GM12892 (cell line): ENCODE data around the gene BCAR1.
"Not testable (repeated sequence)": the region's sequence is repeated elsewhere in the genome, so short reads cannot be mapped to it uniquely, and the experiment has no call there.

Experiments used
- DNase-seq: peaks from one replicate; pipeline ENCODE4 v3.0.0; 2011; ENCODE audit not compliant: insufficient read length
- FAIRE-seq: peaks from 2 replicates; lab custom pipeline; 2011; peaks lifted over from hg19 to GRCh38; lab: Jason Lieb, UNC
- POLR2A ChIP-seq: IDR thresholded peaks from 2 replicates; pipeline ENCODE4 v1.6.1; 2011; ENCODE audit warnings: low read depth, low read length, control low read depth
- POLR2AphosphoS5 ChIP-seq: IDR thresholded peaks from 2 replicates; pipeline ENCODE4 v1.6.1; 2011; ENCODE audit warnings: low read depth, low read length, control low read depth
- TAF1 ChIP-seq: IDR thresholded peaks from 2 replicates; pipeline ENCODE4 v1.6.1; 2011; ENCODE audit warnings: low read depth, mild to moderate bottlenecking, control low read depth, low read length, borderline replicate concordance

BCAR1 gene

DNA sequence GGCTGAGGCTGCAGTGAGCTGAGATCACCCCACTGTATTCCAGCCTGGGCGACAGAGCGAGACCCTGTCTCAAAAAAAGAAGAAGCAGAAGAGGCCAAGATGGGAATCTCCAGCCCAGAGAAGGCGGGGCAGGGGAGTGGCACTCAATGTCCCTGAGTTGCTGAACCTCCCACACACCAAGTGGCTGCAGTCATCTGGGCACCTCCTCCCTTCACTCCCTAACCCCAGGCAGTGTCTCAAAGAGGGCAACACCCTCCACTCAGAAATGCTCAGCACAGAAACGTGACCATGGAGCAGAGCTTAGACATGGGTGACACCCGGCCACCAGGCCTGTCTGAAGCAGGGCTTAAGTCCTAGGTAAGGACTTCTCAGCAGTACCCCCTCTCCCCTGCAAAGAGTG lies 36.3 kb upstream of the BCAR1 start:
- no peak for DNase-seq
- FAIRE-seq, result no peak

GRCh38 chr16:75286389-75286788 lies 35.0 kb upstream of the BCAR1 start:
- TF ChIP-seq POLR2A (no peak), POLR2AphosphoS5 (no peak), TAF1 (no peak)
- DNase-seq, result no peak
- no peak for FAIRE-seq

More for the DNA sequence above, 36.3 kb upstream of the BCAR1 start:
- no peak for TF ChIP-seq POLR2A
- TF ChIP-seq TAF1, result no peak
- TF ChIP-seq POLR2AphosphoS5, result no peak

DNA sequence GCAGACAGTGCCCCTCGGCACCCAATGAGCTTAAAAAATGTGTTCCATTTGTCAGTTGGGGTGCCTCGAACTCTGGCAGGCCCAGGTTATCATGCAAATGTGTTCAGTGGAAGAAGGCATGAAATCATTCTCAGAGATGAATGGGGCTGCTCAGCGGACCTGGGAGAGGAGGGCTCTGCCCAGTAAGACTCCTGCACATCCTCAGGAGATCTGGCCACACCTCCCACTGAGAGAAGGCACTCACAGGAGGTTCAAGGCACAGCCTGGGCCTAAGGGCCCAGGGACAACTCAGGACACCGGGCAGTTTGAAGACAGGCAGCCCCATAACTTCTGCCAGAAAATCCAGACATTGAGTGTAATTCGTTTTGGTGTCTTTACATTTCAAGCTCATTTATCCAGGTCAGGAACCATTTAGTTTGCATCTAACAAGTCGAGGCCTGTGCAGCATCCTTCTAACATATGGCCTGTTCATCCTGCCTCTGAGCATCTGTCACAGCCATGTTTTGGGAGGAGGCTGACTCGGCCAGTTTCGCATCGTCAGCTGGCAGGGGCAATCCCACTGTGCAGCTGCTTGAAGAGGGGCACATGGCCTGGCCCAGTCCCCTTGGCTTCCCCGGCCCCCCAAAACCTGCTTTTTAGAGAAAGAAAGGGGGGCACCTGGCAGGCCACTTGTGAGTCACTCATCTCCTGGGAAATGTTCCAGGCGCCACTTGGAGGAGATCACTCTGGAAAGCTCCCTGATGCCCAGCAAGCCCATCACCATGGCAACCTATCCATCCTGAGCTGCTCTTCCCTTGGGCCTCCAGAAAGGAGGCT lies 31.2 kb upstream of the BCAR1 start:
- FAIRE-seq (no peak), DNase-seq (no peak)
- TF ChIP-seq TAF1 (no peak), POLR2AphosphoS5 (no peak), POLR2A (no peak)

DNA sequence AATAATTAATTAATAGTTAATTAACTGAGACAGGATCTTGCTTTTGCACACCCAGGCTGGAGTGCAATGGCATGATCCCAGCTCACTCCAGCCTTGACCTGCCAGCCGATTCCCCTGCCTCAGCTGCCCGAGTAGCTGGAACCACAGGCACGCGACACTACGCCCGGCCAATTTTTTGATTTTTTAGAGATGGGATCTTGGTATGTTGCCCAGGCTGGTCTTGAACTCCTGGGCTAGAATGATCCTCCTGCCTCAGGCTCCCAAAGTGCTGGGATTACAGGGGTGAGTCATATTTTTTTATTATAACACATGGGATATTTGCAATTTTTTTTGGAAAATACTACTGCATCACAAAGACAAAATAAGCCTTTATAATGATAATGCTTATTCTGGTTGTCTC lies 30.4 kb upstream of the BCAR1 start:
- DNase-seq (no peak), FAIRE-seq (no peak)
- TF ChIP-seq TAF1 (no peak), POLR2AphosphoS5 (no peak), POLR2A (no peak)

- DNase-seq, FAIRE-seq: not testable (repeated sequence)
Measured at GRCh38 chr16:75281009-75281408, 29.6 kb upstream of the BCAR1 start.

DNA sequence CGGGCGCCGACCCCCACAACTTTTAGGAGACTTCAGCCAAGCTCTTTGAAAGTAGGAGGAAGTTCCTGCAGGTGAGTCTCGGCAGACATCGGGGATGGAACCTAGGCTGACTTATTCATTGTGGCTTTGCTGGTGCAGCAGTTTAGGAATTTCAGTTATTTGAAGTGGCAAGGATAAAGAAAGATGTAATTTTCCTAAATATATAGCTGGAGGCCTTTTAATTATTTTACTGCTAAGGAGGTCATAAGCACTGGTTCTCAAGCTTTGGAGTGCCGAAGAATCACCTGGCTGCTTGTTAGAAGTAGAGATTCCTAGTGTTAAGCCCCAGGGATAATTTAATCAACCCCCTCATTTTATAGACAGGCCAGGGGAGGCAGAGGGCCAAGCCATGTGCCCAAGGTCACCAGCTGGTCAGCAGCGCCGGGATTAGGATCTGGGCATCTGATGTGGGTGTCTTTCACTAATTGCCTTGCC lies 28.9 kb upstream of the BCAR1 start:
- FAIRE-seq (no peak), DNase-seq (no peak)
- TF ChIP-seq POLR2A, result no peak
- no peak for TF ChIP-seq TAF1
- TF ChIP-seq POLR2AphosphoS5, result no peak

DNA sequence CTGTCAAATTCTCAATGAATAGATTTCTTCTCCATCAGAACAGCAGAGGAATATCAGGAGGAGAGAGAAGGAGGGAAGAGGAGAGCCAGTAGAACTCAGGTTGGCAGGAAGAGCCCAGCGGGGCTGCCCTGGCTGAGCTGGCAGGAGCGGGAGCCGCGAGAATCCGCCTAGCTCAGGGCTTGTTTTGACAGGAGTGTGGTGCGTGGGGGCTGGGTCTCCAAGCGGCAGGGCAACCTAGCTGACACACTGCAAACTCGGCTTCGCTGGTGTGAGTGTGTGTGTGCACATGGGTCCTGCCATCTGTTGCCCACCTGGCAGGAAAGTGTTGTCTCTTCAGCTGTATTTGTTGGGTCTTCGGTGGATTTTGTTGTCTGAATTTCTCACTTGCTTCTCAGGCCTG lies 27.9 kb upstream of the BCAR1 start:
- no peak for TF ChIP-seq POLR2AphosphoS5
- no peak for TF ChIP-seq POLR2A
- no peak for TF ChIP-seq TAF1
- FAIRE-seq, result no peak
- DNase-seq, result no peak

DNA sequence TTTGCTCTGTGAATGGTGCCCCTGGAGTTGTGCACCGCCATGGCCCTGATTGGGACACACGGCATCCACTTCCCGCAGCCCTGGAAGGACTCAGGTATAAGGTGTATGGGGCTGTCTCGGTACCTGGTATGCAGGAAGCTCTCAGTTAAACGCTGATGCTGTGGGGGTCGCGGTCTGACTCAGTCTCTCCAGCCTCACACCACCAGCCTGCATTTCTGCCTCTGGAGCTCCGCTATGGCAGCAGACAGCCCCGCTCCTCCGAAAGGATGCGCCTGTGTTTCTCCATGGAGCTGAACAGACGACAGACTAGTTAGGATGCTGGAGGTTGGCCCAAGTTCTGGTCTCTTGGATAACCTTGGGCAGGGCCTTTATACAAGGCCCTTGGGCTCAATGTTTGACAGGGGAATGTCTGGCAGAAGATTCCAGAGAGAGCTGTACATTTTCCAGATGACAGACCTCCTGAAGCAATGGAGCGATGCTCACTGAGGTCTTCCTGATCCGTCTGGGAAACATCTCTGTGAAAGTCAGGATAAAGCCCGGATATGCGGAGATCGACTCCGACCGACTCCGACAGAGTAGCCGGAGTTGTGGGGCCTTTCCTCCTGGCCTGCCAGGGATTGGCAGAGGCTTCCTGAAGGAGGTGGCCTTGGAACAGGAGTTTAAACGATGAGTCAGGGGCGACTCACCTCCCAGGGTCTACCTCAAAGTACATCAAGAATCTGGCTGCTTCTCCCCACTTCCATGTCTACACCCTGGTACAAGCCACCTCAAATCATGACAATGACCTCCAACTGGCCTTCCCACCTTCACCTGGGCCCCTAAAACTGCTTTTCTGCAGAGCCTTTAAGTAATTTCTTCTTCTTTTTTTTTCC lies 21.9 kb upstream of the BCAR1 start:
- no peak for FAIRE-seq
- TF ChIP-seq POLR2A, result no peak
- TF ChIP-seq TAF1, result no peak
- TF ChIP-seq POLR2AphosphoS5, result no peak

DNA sequence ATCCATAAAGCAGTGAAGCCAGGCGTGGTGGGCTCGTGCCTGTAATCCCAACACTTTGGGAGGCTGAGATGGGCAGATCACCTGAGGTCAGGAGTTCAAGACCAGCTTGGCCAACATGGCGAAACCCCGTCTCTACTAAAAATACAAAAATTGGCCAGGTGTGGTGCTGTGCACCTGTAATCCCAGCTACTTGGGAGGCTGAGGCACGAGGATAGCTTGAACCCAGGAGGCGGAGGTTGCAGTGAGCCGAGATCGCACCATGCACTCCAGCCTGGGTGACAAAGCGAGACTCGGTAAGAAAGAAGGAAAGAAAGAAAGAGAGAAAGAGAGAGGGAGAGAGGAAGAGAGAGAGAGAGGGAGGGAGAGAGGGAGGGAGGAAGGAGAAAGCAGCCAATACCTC lies 21.2 kb upstream of the BCAR1 start:
- not testable (repeated sequence) for FAIRE-seq, DNase-seq

More for the DNA sequence above, 21.9 kb upstream of the BCAR1 start:
- no peak for DNase-seq

GRCh38 chr16:75272097-75272551 lies 20.7 kb upstream of the BCAR1 start:
- FAIRE-seq, result no peak
- no peak for DNase-seq
- TF ChIP-seq POLR2AphosphoS5 (no peak), POLR2A (no peak), TAF1 (no peak)

- DNase-seq (no peak), FAIRE-seq (no peak)
- TF ChIP-seq POLR2A (no peak), POLR2AphosphoS5 (no peak), TAF1 (no peak)
Measured at GRCh38 chr16:75271441-75272096, 20.1 kb upstream of the BCAR1 start.

DNA sequence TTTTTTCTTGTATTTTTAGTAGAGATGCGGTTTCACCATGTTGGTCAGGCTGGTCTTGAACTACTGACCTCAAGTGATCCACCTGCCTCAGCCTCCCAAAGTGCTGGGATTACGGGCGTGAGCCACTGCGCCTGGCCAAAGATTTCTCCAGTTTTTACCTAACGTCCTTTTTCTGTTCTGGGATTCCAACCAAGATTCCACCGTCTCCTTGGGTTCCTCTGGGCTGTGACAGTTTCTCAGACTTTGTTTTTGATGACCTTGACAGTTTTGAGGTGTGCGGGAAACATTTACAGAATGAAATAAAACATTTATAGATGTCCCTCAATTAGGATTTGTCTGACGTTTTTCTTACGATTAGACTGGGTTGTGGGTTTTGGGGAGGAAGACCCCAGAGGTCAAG lies 17.9 kb upstream of the BCAR1 start:
- not testable (repeated sequence) for FAIRE-seq, DNase-seq
